HG03135 (cell line): Measurements from ENCODE around the gene IL18R1.

Experiments used
- ATAC-seq: cut with Tn5 transposase; IDR thresholded peaks from one replicate; pipeline ENCODE4 v1.9.1; 2021; ENCODE audit warnings: mild to moderate bottlenecking, moderate library complexity; ENCODE audit not compliant: unreplicated experiment

IL18R1 gene

DNA sequence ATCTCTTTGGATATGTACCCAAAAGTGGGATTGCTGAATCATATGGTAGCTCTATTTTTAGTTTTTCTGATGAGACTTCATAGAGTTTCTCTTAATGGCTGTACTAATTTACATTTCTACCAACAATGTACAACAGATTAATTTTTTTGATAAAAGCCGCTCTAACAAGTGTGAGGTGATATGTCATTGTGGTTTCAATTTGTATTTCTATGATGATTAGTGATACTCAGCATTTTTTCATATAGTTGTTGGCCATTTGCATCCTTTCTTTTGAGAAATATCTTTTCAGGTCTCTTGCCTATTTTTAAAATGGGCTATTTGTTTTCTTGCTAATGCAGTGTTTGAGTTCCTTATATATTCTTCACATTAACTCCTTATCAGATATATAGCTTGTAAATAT, 71.7 kb downstream of the IL18R1 start:
- ATAC-seq, result no peak

DNA sequence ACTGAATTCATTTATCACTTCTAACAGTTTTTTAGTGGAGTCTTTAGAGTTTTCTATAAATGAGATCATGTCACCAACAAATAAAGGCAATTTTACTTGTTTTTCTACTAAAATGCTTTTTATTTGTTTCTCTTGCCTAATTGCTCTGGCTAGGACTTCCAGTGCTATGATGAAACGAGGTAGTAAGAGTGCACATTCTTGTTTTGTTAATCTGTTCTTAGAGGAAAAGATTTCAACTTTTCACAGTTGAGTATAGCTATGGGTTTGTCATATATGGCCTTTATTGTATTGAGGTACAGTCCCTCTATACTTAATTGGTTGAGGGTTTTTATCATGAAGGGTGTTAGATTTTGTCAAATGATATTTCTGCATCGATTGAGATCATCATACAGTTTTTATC, 73.0 kb downstream of the IL18R1 start:
- ATAC-seq, result no peak

DNA sequence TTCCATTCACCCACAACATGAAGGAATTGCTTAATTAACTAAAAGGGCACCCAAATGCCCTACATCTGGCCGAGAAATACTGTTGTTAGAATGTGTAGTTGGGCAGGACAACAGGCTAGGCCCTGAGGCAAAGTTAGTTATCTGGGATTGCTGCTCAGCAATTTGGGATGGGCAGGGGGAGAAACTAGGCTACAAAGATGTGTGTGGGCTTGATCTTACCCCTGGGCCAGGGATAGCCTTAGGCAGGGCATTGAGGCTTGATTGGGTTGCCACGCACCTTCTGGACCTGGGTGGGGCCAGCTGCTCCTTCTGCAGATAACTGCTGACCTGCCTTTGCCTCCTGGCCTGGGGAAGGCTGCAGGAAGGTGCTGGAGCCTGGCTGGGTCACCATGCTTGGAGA, 76.8 kb downstream of the IL18R1 start:
- ATAC-seq, result no peak

DNA sequence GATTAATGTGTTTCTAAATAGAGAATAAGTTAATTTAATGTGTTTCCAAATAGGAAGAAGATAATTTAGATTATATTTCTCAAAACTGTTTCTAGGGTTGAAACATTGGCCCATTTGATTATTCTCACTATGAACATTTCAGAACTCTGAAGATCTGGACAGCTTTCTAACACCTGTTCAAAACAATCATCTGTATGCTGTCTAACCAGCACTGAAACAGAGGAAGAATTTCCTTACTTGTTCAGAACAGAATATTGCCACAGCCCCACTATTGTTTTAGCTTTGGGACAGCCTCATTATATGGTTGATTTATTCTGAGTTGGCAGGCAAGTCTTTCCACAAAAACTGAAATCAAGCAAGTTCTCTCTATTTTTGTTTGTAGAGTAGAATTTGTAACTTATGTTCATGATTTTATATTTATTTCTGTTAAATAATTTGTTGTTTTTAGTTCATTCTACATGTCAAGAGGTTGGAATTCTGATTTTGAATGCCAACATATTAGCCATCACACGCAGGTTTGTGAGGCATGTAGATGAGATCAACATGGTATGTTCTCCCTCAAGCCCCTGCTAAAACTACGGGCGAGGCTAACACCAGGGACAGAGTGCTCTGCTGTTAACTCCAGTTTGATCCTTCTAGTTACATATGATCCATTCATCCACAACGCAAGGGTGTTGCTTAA, 78.5 kb downstream of the IL18R1 start:
- no peak for ATAC-seq

DNA sequence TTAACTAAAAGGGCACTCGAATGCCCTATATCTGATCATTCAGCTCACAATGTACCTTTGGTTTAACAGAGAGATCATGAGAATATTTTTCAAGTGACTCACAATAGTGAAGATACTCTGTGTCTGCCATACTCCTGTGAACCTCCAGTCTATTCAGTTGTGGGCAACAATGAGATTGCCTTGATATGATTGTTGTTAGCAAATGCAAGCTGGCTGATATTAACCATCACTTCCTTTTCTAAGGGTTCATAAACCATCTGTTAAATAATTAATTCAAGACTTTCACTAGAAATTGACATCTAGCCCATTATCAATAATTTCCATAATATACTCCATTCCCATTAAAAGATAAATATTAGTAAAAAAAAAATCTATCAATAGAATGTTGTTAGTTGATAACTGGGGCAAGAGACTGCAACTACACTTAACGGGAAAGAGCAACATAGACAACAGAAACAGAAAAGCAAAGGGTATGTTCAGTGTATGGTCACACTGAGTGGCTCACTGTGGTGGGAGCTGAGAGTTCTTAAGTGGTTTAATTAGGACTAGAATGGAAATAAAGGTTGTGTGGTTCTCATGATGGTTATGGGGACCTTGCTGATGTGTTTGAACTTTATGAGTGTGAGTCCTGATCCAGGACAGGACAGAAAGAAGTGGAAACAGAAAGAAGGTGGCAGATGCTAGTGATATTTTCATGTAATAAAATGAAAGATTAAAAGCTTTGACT, 79.2 kb downstream of the IL18R1 start:
- peak; percentile 75 for ATAC-seq

DNA sequence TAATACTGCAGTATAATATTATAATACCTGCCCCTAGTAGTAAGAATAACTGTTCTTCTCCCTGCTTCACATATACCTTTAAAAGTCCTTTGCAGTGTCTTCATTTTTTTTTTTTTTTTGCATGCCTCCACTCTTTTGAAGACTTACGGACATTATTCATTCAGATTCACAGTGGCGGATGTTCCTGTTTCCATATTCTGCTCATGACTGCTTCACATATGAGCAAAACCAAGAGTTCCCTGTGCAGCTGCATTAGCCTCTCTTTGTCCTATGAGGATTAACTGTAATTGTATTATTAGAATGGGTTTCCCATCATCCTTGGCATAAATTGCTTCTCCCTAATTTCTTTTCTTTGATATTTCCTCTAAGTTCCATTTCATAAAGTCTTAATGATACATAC, 80.1 kb downstream of the IL18R1 start:
- no peak for ATAC-seq

DNA sequence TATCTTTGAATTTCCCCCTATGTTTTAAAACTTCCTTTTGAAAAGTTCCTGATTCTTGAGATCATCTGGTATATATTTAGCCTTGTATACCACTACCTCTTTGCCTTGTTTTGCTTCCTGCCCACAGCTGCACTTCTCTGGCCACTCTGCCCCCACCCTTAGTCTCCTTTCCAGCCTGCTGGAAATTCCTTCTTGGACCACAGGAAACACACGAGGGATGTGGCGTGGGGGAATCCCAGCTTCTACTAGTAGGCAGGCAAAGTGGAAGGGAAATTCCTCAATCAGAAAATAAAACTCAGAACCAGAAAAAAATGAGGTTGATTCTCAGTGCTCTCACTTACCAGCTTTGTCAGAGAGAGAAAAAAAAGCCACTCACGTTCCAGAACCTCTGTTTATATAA, 80.7 kb downstream of the IL18R1 start:
- ATAC-seq, result no peak

DNA sequence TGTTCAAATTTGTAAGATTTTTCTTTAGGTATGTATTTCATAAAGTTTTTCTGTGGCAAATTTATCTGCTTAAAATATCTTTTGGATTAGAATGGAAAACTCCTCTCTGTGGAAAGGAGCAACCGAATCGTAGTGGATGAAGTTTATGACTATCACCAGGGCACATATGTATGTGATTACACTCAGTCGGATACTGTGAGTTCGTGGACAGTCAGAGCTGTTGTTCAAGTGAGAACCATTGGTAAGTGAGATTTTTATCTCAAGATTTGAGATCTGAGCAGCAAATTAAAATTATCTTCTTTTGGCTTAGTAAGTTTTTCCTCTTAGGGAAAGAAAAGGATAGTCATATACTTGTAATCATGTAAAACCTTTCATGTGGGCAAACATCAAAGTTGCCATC, 81.5 kb downstream of the IL18R1 start:
- no peak for ATAC-seq

DNA sequence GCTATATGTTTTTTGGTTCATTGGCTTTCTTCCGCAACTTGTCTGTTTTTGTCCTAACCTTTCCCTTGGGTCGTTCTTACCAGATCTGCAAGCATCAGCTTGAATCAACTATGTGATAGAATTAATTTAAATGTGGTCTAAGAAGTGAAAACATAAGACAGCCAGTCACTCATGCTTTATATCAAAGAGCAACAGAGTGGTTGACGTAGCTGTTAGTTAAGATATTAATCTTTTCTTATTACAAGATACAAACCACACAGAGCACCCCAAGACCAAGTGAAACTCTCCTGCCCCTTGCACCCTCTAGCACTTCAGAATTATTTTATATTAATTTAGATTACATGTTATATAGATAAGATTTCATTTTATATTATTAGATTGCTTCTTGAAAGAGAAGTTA, 82.5 kb downstream of the IL18R1 start:
- no peak for ATAC-seq

DNA sequence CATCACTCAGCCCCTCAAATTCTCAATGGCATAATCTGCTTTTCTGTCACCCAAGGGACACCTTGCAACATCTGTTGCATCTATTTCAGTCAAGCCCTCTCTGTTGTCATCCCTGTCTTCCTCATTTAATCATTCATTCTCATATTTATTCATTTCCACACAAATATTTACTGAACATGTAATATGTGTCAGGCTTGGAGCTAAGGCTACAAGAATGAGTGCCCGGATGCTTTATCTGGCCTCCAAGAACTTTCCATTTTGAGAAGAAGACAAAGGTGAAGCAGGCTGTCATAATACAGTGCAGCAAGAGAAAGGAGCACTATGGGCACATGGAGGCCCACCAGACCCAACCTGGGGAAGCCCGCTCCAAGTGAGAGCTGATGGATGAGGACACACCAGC, 83.0 kb downstream of the IL18R1 start:
- no peak for ATAC-seq

DNA sequence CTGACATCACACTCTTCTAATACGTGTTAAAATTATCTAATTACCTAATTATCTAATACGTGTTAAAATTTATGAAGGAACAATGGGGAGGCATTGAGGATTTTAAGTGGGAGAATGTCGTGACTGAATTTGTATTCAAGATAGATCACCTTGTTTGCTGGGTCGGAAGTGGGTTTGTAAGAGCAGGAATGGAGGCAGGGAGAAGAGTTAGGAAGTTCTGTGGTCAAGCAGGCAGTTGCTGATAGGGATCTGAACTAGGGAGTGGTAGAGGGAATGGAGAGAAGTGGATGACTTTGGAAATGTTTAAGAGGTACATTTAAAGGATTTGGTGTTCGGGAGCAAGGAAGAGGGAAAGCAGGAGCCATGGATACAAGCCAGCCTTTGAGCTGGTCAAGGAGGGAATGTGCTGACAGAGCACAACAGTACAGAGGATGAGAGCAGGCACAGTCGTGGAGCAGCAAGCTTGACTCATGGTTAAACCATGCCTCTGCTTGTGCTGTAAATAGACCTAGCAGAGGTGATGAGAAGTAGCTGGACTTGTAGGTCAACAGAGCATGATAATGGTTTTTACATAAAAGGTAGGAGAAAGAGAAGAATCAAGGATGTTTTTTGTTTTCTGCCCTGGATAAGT, 83.6 kb downstream of the IL18R1 start:
- no peak for ATAC-seq

DNA sequence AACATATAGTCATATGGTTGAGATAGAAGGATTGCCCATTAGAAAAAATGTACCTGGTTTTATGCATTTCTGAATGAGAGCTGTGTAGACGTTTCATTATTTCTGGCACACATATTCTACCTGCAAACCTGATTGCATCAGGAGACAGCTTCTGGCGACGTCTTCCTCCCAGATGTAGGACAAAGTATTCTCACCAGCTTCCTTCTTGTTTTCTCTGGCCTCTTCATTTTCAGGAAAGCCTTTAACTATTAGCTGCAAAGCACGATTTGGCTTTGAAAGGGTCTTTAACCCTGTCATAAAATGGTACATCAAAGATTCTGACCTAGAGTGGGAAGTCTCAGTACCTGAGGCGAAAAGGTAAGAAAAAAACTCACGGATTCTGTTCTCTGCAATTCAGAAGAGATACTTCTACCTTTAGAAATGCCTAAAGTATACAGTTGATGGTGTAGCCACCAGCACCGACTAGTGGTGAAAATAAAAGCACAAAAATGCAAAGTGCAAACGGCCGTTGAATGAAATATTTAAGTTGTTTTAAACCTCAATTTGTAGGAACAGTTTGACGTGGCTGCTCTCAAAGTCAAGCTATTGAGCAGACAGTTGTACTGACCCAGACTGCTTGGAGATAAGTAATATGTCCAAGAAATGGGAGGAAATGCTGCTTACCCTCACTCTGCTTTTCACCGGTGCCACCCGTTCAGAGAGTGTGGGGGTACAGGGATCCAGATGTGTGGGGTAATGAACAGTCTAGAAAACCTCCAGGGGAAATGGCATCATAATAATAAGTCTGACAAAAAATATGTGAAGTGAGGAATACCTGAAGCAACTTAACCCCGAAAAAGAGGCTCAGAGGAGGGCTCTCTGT, 87.6 kb downstream of the IL18R1 start:
- peak; percentile 72 for ATAC-seq

DNA sequence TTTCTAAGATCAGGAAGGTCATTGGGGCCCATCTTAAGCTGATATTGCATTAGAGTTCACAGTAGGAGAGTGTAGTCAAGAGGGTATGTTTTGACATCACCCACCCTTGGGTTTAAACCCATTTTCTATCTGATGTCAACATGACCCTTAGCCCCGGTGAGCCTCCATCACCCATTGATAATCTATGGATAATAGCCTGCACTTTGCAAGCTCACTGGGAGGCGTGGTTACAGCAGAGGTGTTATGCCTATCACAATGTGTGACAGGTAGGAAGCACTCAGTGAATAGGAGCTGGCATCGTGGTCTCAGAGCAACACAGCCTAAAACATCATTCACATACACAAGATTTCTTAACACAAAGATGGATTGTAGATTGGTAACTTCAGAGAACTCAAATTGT, 88.6 kb downstream of the IL18R1 start:
- no peak for ATAC-seq

DNA sequence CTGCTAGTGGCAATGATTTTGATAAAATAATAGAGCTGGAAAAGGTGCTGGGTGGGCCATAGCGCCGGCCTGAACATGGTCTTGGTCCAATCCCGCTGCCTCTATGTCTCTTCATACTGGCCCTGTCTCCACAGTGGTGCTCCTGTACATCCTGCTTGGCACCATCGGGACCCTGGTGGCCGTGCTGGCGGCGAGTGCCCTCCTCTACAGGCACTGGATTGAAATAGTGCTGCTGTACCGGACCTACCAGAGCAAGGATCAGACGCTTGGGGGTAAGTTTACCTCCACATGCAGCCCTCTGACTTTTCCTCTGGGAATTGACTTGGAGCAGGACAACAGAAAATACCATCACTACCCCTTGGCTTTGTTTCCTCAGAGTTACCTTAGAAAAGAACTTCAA, 91.3 kb downstream of the IL18R1 start:
- ATAC-seq, result no peak
